Endothelial cell of umbilical vein (primary cell): ENCODE data around the gene IL4I1. TPM values are rescaled to one million over a fixed set of nuclear protein-coding genes. Genes with fewer than 3 reads are reported as not detected.

Experiments
- BruUV-seq: library from RNA; stranded (reverse); fragments of 400-500 nt; replicated peaks from 2 replicates; lab custom pipeline; 2021; lab: Mats Ljungman, UMichigan
- CTCF ChIA-PET: fragments of 300-600, 350-600 bp; sonication (Branson Sonifier 250); formaldehyde crosslinking; loops from one replicate; lab custom pipeline; 2021; ENCODE audit warnings: antibody characterized with exemption, inconsistent platforms; lab: Charles Lee
- POLR2A ChIA-PET: fragments of 300-600, 350-600 bp; sonication (Branson Sonifier 250); formaldehyde crosslinking; loops from one replicate; lab custom pipeline; 2021; ENCODE audit warnings: antibody characterized with exemption, inconsistent platforms; lab: Charles Lee
- DNase-seq: peaks from one replicate; pipeline ENCODE4 v3.0.0-alpha.2; 2011; ENCODE audit warnings: low read depth, low spot score
- FAIRE-seq: peaks from 2 replicates; lab custom pipeline; 2011; peaks lifted over from hg19 to GRCh38; lab: Jason Lieb, UNC
- H2AFZ ChIP-seq: 2 replicates; pipeline ENCODE4 v1.6.0; 2012; ENCODE audit warnings: low read depth, low read length, control low read depth, inconsistent platforms
- H3K27ac ChIP-seq: 2 replicates; pipeline ENCODE4 v1.5.1; 2011; ENCODE audit warnings: low read depth, mild to moderate bottlenecking, control low read depth, low read length, moderate library complexity; ENCODE audit not compliant: insufficient read depth
- H3K27me3 ChIP-seq, 2 experiments: 2 replicates each; pipeline versions ENCODE4 v1.6.0 to v1.6.1; 2011; ENCODE audit warnings: low read length in 2 of 2, mixed read lengths in 1 of 2; ENCODE audit not compliant: control insufficient read depth in 2 of 2, insufficient read depth in 2 of 2
- H3K36me3 ChIP-seq, 2 experiments: 2 replicates in 1 of 2; 3 replicates in 1 of 2; pipeline ENCODE4 v1.5.1; 2011; ENCODE audit warnings: low read length in 2 of 2, mild to moderate bottlenecking in 1 of 2, moderate library complexity in 1 of 2; ENCODE audit not compliant: control insufficient read depth in 2 of 2, insufficient read depth in 2 of 2; ENCODE audit errors: extremely low read depth in 1 of 2
- H3K4me1 ChIP-seq: 3 replicates; pipeline ENCODE4 v1.5.1; 2011; ENCODE audit warnings: mild to moderate bottlenecking, low read length; ENCODE audit not compliant: control insufficient read depth, insufficient read depth; ENCODE audit errors: extremely low read depth
- H3K4me2 ChIP-seq: 2 replicates; pipeline ENCODE4 v1.6.1; 2011; ENCODE audit warnings: low read length, control low read depth, mixed read lengths; ENCODE audit not compliant: insufficient read depth
- H3K4me3 ChIP-seq, 3 experiments: fragments of 200-600 bp in 1 of 3; sonication (generic), shearing (Covaris generic) in 1 of 3; replicated peaks in 1 of 3; 2 replicates each; pipeline ENCODE4 v1.5.1; 2011 to 2016; ENCODE audit warnings: control low read depth in 3 of 3, low read length in 3 of 3, mild to moderate bottlenecking in 2 of 3, inconsistent platforms in 1 of 3, low read depth in 1 of 3, moderate library complexity in 1 of 3; ENCODE audit not compliant: insufficient read depth in 1 of 3
- H3K79me2 ChIP-seq: 2 replicates; pipeline ENCODE4 v1.6.0; 2012; ENCODE audit warnings: low read length, inconsistent platforms; ENCODE audit not compliant: control insufficient read depth, insufficient read depth
- H3K9ac ChIP-seq: replicated peaks from 2 replicates; pipeline ENCODE3; 2011; ENCODE audit warnings: low read length, control low read depth; ENCODE audit not compliant: insufficient read depth; ENCODE audit errors: extremely low read depth
- H3K9me1 ChIP-seq: replicated peaks from 3 replicates; pipeline ENCODE4 v1.6.0; 2011; ENCODE audit warnings: mild to moderate bottlenecking, low read length; ENCODE audit not compliant: control insufficient read depth, insufficient read depth; ENCODE audit errors: extremely low read depth
- H3K9me3 ChIP-seq: replicated peaks from 2 replicates; pipeline ENCODE4 v1.5.1; 2012; ENCODE audit warnings: low read length, inconsistent platforms; ENCODE audit not compliant: control insufficient read depth, insufficient read depth
- H4K20me1 ChIP-seq: replicated peaks from 2 replicates; pipeline ENCODE3; 2011; ENCODE audit warnings: mild to moderate bottlenecking, low read length; ENCODE audit not compliant: control insufficient read depth, insufficient read depth; ENCODE audit errors: extremely low read depth
- EZH2 ChIP-seq: IDR thresholded peaks from 2 replicates; pipeline ENCODE4 v1.6.1; 2012; ENCODE audit warnings: borderline replicate concordance, low read depth, mild to moderate bottlenecking, moderate library complexity, low read length, inconsistent platforms; ENCODE audit not compliant: severe bottlenecking
- dilution Hi-C: fragments of 300-500 bp; cut with MboI; formaldehyde crosslinking; loops from one replicate; pipeline ENCODE4 v1.15.0; 2019; ENCODE audit warnings: low sequenced_read_pairs; ENCODE audit not compliant: extremely low pct_ligation_motif_present
- intact Hi-C: fragments of 100-400 bp; cut with micrococcal nuclease; formaldehyde crosslinking; loops from one replicate; pipeline ENCODE4 v1.10.0; 2022
- polyA plus RNA-seq, 4 experiments: library from polyadenylated mRNA; depleted of rRNA in 3 of 4; stranded (reverse) in 3 of 4; unstranded in 1 of 4; fragments of >200 nt; gene quantifications; 2 replicates each; pipeline versions ENCODE4 v1.2.1 to v1.2.3, GENCODE V29; 2011 to 2012; ENCODE audit warnings: missing spikeins in 1 of 4
- total RNA-seq: library from RNA; stranded (reverse); gene quantifications from 2 replicates; pipeline ENCODE4 v1.2.3, GENCODE V29; 2021
- TF ChIP-seq, protein P1 (sequence below), 2 donors: IDR thresholded peaks; 1 replicate in 1 of 2; 2 replicates in 1 of 2; pipeline ENCODE4 v1.5.1; 2011; ENCODE audit warnings: low read length in 2 of 2, mild to moderate bottlenecking in 2 of 2, moderate library complexity in 2 of 2, control low read depth in 1 of 2, inconsistent platforms in 1 of 2, low read depth in 1 of 2; ENCODE audit not compliant: insufficient read depth in 1 of 2; ENCODE audit errors: extremely low read depth in 1 of 2

IL4I1 gene
- total and polyA plus RNA-seq, 2 donors (not counting 3 experiments of a cell fraction or from before 2014, with no cell fraction given), result 5.0 to 5.6 TPM

DNA sequence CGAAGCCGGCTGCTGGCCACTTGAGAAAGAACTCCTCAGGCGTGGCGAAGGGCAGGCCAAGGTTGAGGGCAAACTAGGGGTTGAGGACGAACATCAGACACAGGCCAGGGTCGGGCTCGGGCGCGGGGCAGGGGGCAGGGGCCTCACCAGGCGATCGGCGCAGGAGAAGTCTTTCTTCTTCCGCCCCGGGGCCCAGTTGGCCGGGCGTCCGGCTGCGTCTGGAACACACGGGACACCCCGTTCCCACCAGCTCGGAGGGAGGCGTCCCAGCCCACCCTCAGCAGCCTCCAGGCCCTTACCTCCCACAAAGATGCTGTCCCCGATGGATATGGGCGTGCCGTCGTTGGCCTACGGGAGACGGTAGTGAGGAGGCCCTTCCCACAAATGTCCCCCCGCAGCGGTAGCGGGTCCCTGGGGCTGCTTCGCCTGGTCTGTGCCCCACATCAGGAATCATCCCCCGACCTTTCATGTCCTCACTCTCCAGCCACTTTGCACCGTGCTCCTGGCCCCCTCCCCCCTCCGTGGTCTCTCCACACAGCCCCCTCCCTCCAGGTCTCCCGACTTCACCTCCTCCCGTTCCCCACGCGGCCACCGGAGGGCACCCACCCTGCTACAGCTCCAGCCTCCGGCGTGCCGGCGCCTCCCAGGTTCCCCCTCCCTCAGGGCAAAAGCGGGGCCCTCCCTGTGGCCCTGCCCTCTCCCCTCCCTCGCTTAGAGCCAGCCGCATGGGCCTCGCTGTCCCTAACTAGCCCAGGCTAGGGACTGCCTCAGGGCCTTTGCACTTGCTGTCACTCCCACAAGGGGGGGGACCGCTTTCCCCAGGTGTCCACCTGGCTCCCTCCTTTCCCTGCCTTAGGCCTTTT is 34.1 kb downstream of the IL4I1 start:
- DNase-seq (no peak), FAIRE-seq (no peak)
- CTCF ChIA-PET, result no interaction called here
- H4K20me1 ChIP-seq, result no peaks in the 10 kb centered on the region
- intact Hi-C loops (no loop called here), dilution Hi-C loops (no loop called here)
- no peak overlapping the region for H3K4me2 ChIP-seq
- no peak for TF ChIP-seq EZH2
- TF ChIP-seq, protein P1, sequence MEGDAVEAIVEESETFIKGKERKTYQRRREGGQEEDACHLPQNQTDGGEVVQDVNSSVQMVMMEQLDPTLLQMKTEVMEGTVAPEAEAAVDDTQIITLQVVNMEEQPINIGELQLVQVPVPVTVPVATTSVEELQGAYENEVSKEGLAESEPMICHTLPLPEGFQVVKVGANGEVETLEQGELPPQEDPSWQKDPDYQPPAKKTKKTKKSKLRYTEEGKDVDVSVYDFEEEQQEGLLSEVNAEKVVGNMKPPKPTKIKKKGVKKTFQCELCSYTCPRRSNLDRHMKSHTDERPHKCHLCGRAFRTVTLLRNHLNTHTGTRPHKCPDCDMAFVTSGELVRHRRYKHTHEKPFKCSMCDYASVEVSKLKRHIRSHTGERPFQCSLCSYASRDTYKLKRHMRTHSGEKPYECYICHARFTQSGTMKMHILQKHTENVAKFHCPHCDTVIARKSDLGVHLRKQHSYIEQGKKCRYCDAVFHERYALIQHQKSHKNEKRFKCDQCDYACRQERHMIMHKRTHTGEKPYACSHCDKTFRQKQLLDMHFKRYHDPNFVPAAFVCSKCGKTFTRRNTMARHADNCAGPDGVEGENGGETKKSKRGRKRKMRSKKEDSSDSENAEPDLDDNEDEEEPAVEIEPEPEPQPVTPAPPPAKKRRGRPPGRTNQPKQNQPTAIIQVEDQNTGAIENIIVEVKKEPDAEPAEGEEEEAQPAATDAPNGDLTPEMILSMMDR (IDR thresholded peaks at IDR 0.05; ENCODE audit: extremely low read depth in 1 of 2, insufficient read depth in 1 of 2, low read depth in 1 of 2, low read length in 2 of 2), result peak; percentile 24 to 36
- no peaks in the 10 kb centered on the region for H3K9me3 ChIP-seq
- no TSS peak for BruUV-seq
- no peaks in the 10 kb centered on the region for H3K27me3 ChIP-seq
- peaks cover 26% of the 10 kb centered on the region for H3K79me2 ChIP-seq
- H2AFZ ChIP-seq, result no peak overlapping the region
- H3K9me1 ChIP-seq, result no peaks in the 10 kb centered on the region
- no peak overlapping the region for H3K9ac ChIP-seq
- H3K4me1 ChIP-seq, result peaks cover 22% of the 10 kb centered on the region
- no peak overlapping the region for H3K4me3 ChIP-seq
- peaks cover 13 to 46% of the 10 kb centered on the region in 2 experiments for H3K36me3 ChIP-seq
- POLR2A ChIA-PET, result no interaction called here
- H3K27ac ChIP-seq, result no peak overlapping the region
